Urinary bladder (tissue), 4 donors: ENCODE measurements around the gene RMRP. TPM values are rescaled to one million over a fixed set of nuclear protein-coding genes. Genes with fewer than 3 reads are reported as not detected.
"Not testable (repeated sequence)": the region's sequence is repeated elsewhere in the genome, so short reads cannot be mapped to it uniquely, and the experiment has no call there.

Experiments used
- DNase-seq: peaks from one replicate; pipeline ENCODE4 v3.0.0-alpha.2; 2015; ENCODE audit errors: extremely low spot score
- H3K27ac ChIP-seq: one replicate; pipeline ENCODE4 v1.5.1; 2013; ENCODE audit warnings: low read depth, mild to moderate bottlenecking, moderate library complexity
- H3K36me3 ChIP-seq: one replicate; pipeline ENCODE4 v1.6.1; 2013; ENCODE audit warnings: mild to moderate bottlenecking, moderate library complexity; ENCODE audit not compliant: insufficient read depth
- H3K4me1 ChIP-seq: one replicate; pipeline ENCODE4 v1.6.1; 2013; ENCODE audit warnings: mild to moderate bottlenecking, moderate library complexity; ENCODE audit not compliant: insufficient read depth
- H3K4me3 ChIP-seq: one replicate; pipeline ENCODE4 v1.5.1; 2013; ENCODE audit warnings: low read depth, low read length
- WGBS: extraction: QIAGEN DNeasy Blood & Tissue Kit; methylation state at CpG from one replicate; pipeline ENCODE4 v1.1.7; 2013; 5-methylcytosine and 5-hydroxymethylcytosine counted together
- polyA plus RNA-seq: library from polyadenylated mRNA; stranded (reverse); fragments of 200-250 nt; gene quantifications from one replicate; pipeline ENCODE4 v1.2.3, GENCODE V29; 2013
- total RNA-seq: library from RNA; depleted of rRNA; stranded (reverse); fragments of >200 nt; gene quantifications from one replicate; pipeline ENCODE4 v1.2.3, GENCODE V29; 2014
- donor health status: healthy with polysubstance abuse.
- donor health status: healthy.

Gene RMRP
- total and polyA plus RNA-seq, 2 donors: 99,097 TPM; not detected in 1

- WGBS: 94% methylated on average over 9 of the region's 9 CpGs
Measured at GRCh38 chr9:35637427-35637955, 20.3 kb downstream of the RMRP start.

GRCh38 chr9:35636877-35637246 lies 21.0 kb downstream of the RMRP start:
- H3K36me3 ChIP-seq, H3K4me3 ChIP-seq, H3K4me1 ChIP-seq, H3K27ac ChIP-seq, DNase-seq: not testable (repeated sequence)
- WGBS: 96% methylated on average over 6 of the region's 6 CpGs

More at GRCh38 chr9:35637427-35637955, 20.3 kb downstream of the RMRP start:
- not testable (repeated sequence) for H3K4me1 ChIP-seq, DNase-seq, H3K4me3 ChIP-seq, H3K27ac ChIP-seq, H3K36me3 ChIP-seq

GRCh38 chr9:35636135-35636876 lies 21.5 kb downstream of the RMRP start:
- DNase-seq: no peak
- Histone ChIP-seq H3K27ac (no peak overlapping the region), H3K4me3 (no peak overlapping the region), H3K36me3 (no peaks in the 10 kb centered on the region), H3K4me1 (no peaks in the 10 kb centered on the region)
- WGBS: 85% methylated on average over 9 of the region's 9 CpGs

- Histone ChIP-seq H3K27ac (no peak overlapping the region), H3K4me1 (no peaks in the 10 kb centered on the region), H3K36me3 (no peaks in the 10 kb centered on the region), H3K4me3 (no peak overlapping the region)
- DNase-seq: no peak
Measured at GRCh38 chr9:35635730-35636129, 22.1 kb downstream of the RMRP start.

- no peak overlapping the region for H3K4me3 ChIP-seq
- DNase-seq: no peak
- WGBS: 80% methylated on average over 5 of the region's 5 CpGs
- no peaks in the 10 kb centered on the region for H3K4me1 ChIP-seq
- no peaks in the 10 kb centered on the region for H3K36me3 ChIP-seq
- no peak overlapping the region for H3K27ac ChIP-seq
Measured at GRCh38 chr9:35629597-35629996, 28.2 kb downstream of the RMRP start.

- Histone ChIP-seq H3K27ac (no peak overlapping the region), H3K4me3 (no peak overlapping the region), H3K36me3 (no peaks in the 10 kb centered on the region), H3K4me1 (no peaks in the 10 kb centered on the region)
- WGBS: 96% methylated on average over 6 of the region's 6 CpGs
- DNase-seq: no peak
Measured at GRCh38 chr9:35628389-35628991, 29.3 kb downstream of the RMRP start.

DNA sequence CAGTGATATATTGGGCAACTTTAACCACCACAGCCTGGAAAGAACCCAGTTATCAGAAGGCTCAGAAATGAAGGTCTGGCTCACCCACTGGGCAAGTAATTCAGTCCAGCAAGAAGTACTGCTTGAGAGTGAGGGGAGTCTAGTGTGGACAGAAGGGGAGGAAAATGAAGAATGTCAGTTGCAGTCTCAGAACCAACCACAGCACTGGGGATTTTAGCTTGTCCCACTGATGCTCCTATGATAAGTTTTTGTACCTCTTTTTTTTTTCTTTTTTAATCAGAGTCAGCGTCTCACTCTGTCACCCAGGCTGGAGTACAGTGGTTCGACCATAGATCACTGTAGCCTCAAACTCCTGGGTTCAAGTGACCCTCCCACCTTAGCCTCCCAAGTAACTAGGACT lies 30.2 kb downstream of the RMRP start:
- DNase-seq: no peak
- no peak overlapping the region for H3K27ac ChIP-seq
- H3K36me3 ChIP-seq: no peaks in the 10 kb centered on the region
- H3K4me1 ChIP-seq: no peaks in the 10 kb centered on the region
- 85% methylated on average over 2 of the region's 2 CpGs for WGBS
- H3K4me3 ChIP-seq: no peak overlapping the region

GRCh38 chr9:35619800-35620158 lies 38.0 kb downstream of the RMRP start:
- H3K27ac ChIP-seq: no peak overlapping the region
- no peak for DNase-seq
- no peaks in the 10 kb centered on the region for H3K36me3 ChIP-seq
- no peaks in the 10 kb centered on the region for H3K4me1 ChIP-seq
- WGBS: 73% methylated on average over 2 of the region's 2 CpGs
- H3K4me3 ChIP-seq: no peak overlapping the region

DNA sequence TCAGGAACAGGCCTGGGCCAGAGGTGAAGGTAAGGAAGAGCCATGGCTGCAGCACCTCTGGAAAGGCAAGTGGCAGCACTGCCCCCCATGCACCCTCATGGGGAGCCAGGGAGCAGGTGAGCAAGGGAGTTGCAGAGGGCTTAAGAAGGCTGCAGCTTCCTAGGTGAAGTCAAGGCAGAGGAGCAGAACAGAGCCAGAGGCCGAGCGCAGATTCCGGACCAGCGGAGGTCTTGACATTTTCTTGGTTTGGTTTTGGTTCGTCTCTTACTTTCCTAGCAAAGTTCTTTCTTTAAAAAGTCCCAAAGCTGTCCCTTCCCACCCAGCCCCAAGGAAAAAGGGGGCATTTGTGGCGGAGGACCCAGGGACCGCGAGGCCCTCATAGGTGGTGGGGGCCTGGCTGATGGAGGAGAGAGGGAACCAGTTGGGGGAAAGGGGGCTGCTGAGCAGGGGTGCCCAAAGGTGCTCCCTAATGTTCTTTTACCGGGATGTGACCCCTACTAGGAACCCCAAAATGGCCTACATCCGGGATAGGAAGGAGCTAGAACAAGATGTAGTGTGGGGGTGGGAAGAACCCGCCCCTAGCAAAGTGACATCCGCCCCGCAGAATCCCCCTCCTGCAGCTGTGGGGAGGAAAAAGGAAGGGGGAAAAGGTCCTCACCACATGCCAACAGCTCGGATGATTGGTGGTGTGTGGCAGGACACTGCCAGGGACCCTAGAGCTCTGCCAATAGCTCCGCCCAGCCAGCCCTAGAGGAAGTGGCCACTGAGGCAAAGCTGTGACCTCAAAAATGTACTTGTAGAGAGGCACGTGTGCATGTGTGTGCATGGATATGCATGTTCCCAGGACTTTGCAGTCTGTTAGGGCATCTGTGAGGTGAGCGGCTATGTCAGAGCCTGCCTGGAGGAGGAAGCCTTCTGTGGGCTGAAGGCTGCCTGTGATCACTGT lies 38.7 kb downstream of the RMRP start:
- 88% methylated on average over 17 of the region's 17 CpGs for WGBS
- no peak overlapping the region for H3K27ac ChIP-seq
- DNase-seq: no peak

GRCh38 chr9:35618325-35618727 lies 39.5 kb downstream of the RMRP start, which contains the start of gene CD72:
Gene CD72 (minus strand): TSS chr9:35618413. CDS start chr9:35618303, 110 bp downstream.
- Histone ChIP-seq H3K4me3 (peak within 1 kb of the TSS; percentile 35), H3K4me1 (no peaks in the 10 kb centered on the region), H3K36me3 (no peaks in the 10 kb centered on the region), H3K27ac (no peak within 1 kb of the TSS)
- DNase-seq: no peak
- WGBS: 72% methylated on average over 7 of the region's 7 CpGs

More for the DNA sequence above, 38.7 kb downstream of the RMRP start:
- Histone ChIP-seq H3K4me1 (no peaks in the 10 kb centered on the region), H3K36me3 (no peaks in the 10 kb centered on the region), H3K4me3 (no peak overlapping the region)

DNA sequence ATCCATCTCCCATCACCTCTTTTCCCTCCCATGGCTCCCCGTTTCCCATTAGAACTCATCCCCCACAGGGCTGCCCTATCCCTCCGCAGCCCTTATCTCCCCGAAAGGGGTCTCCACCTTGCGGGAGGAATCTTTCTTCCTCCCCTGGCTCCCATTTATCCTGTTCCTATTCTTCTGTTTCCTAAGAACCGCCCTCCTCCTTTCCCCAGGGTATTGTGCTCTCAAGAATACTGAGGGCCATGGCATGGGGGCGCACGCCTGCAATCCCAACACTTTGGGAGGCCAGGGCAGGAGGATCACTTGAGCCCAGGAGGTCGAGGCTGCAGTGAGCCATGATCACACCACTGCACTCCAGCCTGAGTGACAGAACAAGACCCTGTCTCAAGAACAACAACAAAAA lies 40.3 kb downstream of the RMRP start:
- Histone ChIP-seq H3K27ac (no peak overlapping the region), H3K36me3 (no peaks in the 10 kb centered on the region), H3K4me3 (no peak overlapping the region), H3K4me1 (no peaks in the 10 kb centered on the region)
- DNase-seq: no peak
- WGBS: 64% methylated on average over 8 of the region's 8 CpGs

DNA sequence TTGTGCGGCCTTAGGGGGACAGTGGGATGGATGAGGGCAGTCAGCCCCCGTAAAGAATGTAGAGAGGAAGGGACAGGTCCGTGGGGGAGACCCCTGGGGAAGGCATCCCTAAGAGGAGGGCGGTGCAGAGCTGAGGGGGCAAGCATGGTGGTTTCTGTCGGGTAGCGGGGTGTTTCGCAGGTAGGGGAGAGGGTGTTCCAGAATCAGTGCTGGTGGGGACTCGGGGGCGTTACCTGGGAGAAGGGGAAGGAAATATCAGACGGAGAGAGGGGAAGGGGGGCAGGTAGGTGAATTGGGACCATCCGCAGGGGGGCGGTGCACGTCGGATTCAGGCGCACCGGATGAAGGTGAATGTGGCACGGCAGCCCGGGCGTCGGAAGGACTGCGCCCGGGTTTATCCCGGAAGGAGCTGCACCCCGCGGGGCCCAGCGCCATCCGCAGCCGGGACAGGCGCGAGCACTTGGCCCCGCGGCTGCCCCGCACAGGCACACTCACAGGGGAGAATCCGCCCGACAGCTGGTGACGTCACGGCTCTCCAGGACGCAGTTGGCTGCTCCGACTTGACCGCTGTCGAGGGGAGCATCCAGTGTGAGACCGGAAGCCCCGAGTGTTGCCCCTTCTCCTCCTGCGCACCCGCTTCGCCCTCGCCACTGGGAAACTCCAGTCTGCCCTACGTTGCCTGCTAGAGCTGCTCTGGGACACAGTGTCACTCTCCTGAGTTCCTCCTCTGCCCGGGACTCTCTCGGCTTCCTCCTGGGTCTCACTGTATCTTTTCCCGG lies 40.9 kb downstream of the RMRP start:
- H3K36me3 ChIP-seq: no peaks in the 10 kb centered on the region
- H3K4me1 ChIP-seq: no peaks in the 10 kb centered on the region
- WGBS: 8% methylated on average over 51 of the region's 51 CpGs
- peak overlapping the region; percentile 35 for H3K4me3 ChIP-seq
- DNase-seq: no peak
- no peak overlapping the region for H3K27ac ChIP-seq
